Right cardiac atrium (tissue), 5 donors: ENCODE data around the gene TP73. TPM values are rescaled to one million over a fixed set of nuclear protein-coding genes. Genes with fewer than 3 reads are reported as not detected.

Source experiments
- ATAC-seq, 2 donors: fragments of 200-7000 bp; cut with Tn5 transposase; one replicate each; pipeline versions ENCODE4 v1.8.0 to v1.9.1; 2020; ENCODE audit warnings: moderate library complexity in 2 of 2, mild to moderate bottlenecking in 1 of 2
- DNase-seq, 3 donors: peaks; one replicate each; pipeline ENCODE4 v3.0.0-alpha.2; 2020
- H3K27ac ChIP-seq: one replicate; pipeline ENCODE4 v1.5.1; 2013; ENCODE audit warnings: mild to moderate bottlenecking, low read length, control low read depth, moderate library complexity
- H3K27me3 ChIP-seq: one replicate; pipeline ENCODE4 v1.6.1; 2013; ENCODE audit not compliant: control insufficient read depth, insufficient read depth
- H3K4me1 ChIP-seq: one replicate; pipeline ENCODE4 v1.6.1; 2013; ENCODE audit warnings: low read length; ENCODE audit not compliant: control insufficient read depth, insufficient read depth
- H3K4me3 ChIP-seq: one replicate; pipeline ENCODE4 v1.5.1; 2013; ENCODE audit warnings: low read length, control low read depth
- H3K9me3 ChIP-seq: one replicate; pipeline ENCODE4 v1.6.1; 2013; ENCODE audit warnings: low read length; ENCODE audit not compliant: control insufficient read depth
- WGBS: extraction: QIAGEN DNeasy Blood & Tissue Kit; methylation state at CpG from one replicate; pipeline ENCODE4 v1.1.7; 2013; 5-methylcytosine and 5-hydroxymethylcytosine counted together
- intact Hi-C, 4 donors: fragments of 100-400 bp; cut with DNase I; formaldehyde crosslinking; loops; one replicate each; pipeline versions ENCODE4 v1.11.0 to v1.14.0; 2022 to 2023
- polyA plus RNA-seq: library from polyadenylated mRNA; stranded (reverse); fragments of 200-250 nt; gene quantifications from one replicate; pipeline ENCODE4 v1.2.3, GENCODE V29; 2013
- total RNA-seq, 4 donors: library from RNA; stranded (reverse); fragmentation: NEBNext Ultra II Directional; extraction: Animal tissue kit (Norgen Biotek cat#: 25700); gene quantifications; one replicate each; pipeline ENCODE4 v1.2.1, GENCODE V29; 2021
- donor health status: healthy with polysubstance abuse.
- donor health status: DM: no; HTN: yes; CAD: no.
- donor health status: DM: no; HTN: no; CAD: no.
- donor health status: DM: no; HTN: yes; CAD: no; lungs with severe emphysema.
- donor health status: DM: yes; HTN: yes; CAD: no.

Gene TP73
- total and polyA plus RNA-seq, 5 donors: 0.07 to 0.18 TPM; not detected in 3

DNA sequence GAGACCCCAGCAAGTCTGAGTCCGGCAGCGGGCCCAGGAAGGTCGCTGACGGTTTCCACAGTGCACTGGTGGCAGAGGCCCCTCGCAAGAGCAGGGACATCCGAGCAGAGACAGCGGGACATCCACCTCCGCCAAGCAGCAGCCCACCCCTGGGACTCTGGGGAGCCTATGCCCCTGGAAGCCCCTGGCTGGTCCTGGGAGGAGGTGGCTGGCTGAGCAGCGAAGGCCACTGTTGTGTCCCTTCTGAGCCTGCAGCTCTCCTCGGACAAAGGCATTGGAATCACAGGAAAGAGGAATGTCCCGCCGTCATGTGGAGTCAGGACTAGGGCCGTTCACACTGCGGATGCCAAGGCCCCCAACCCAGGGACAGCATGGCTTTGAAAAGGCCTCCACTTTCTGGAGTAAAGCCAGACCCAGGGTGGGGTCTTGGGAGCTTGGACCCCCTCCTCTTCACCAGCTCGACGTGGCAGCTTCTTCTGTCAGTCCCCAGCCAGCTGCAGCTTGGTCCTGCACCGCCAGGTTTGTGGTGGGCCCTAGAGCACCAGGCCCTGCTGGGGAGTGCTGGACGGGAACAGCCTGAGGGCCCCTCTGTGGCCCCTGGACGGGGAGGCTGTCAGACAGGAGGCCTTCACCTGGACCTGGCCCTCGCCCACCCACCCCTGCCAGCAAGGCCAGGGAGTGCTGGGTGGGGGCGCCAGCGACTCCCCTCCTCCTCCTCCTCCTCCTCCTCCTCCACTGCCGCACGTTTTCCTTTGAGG is 42.4 kb upstream of the TP73 start:
- Histone ChIP-seq H3K9me3 (no peaks in the 10 kb centered on the region), H3K4me3 (no peak overlapping the region), H3K4me1 (no peaks in the 10 kb centered on the region), H3K27ac (no peak overlapping the region), H3K27me3 (no peaks in the 10 kb centered on the region)
- DNase-seq (peak in 1 of 3 donors; percentile 40), ATAC-seq (no peak)
- 69% methylated on average over 24 of the region's 24 CpGs for WGBS
- intact Hi-C loops: no loop called here

DNA sequence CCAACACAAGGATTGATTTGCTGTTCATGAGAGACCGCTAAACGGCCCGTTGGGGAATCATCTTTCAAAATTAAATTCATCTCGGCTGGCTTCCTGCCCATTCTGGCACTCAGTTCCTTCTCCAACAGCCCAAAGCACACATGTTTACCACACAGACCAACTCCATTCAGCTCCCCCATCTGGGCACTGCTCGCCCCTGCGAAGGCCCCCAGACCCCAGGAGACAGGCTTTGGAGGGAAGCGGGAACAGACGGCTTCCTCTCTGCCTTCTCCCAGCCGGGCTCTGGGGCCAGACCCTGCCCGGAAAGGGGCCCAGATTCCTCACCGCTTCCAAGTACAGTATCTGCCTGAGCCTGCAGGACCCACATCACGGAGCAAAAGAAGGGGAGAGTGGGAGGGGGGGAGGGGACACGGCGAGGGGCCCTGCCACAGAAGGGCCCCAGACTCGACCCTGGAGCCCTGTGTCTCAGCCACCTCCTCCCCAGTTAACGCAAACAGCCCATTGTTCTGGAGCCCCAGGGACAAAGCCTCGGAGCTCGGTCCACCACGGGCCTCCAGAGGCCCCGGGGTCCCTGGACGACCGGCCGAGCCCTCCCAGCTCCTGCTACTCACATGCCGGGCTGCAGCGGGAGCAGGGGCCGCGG is 41.7 kb upstream of the TP73 start:
- 6% methylated on average over 27 of the region's 27 CpGs for WGBS
- intact Hi-C loops: no loop called here
- Histone ChIP-seq H3K27me3 (no peaks in the 10 kb centered on the region), H3K9me3 (no peaks in the 10 kb centered on the region), H3K4me3 (peak overlapping the region; percentile 43), H3K4me1 (no peaks in the 10 kb centered on the region), H3K27ac (no peak overlapping the region)
- ATAC-seq: no peak
- peak in 1 of 3 donors; percentile 59 for DNase-seq

GRCh38 chr1:3611170-3612019 is 40.9 kb upstream of the TP73 start, which contains the start of gene MEGF6:
MEGF6 (minus strand) TSS chr1:3611508; CDS start chr1:3611268, 240 bp downstream.
- no peaks in the 10 kb centered on the region for H3K9me3 ChIP-seq
- H3K4me1 ChIP-seq: no peaks in the 10 kb centered on the region
- no peak within 1 kb of the TSS for H3K27ac ChIP-seq
- DNase-seq (peak; percentile 81 to 92 (median 87)), ATAC-seq (peak; percentile 72 to 90)
- no peaks in the 10 kb centered on the region for H3K27me3 ChIP-seq
- peak within 1 kb of the TSS; percentile 43 for H3K4me3 ChIP-seq
- 1% methylated on average over 87 of the region's 87 CpGs for WGBS
- intact Hi-C loops: no loop called here

DNA sequence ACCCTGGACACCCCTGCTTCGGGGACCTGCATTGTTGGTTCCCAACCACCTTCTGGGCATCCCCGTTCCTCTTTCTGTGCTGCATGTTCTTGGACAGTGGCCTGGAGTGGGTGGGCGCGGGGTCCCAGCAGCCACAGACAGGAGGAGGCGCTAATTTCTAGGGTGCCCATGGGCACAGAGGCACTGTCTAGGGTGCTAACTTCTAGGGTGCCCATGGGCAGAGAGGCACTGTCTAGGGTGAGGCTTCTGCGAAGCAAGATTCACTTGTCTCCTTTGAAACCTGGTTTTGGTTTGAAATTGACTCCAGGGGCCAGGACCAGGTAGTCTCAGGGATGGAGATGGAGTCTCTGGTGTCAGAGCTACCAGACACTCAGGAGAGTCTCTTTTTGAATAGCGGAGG is 40.2 kb upstream of the TP73 start:
- Histone ChIP-seq H3K9me3 (no peaks in the 10 kb centered on the region), H3K27me3 (no peaks in the 10 kb centered on the region), H3K4me1 (no peaks in the 10 kb centered on the region), H3K4me3 (no peak overlapping the region), H3K27ac (no peak overlapping the region)
- no peak for ATAC-seq
- no peak for DNase-seq
- 72% methylated on average over 7 of the region's 7 CpGs for WGBS
- intact Hi-C loops: no loop called here

DNA sequence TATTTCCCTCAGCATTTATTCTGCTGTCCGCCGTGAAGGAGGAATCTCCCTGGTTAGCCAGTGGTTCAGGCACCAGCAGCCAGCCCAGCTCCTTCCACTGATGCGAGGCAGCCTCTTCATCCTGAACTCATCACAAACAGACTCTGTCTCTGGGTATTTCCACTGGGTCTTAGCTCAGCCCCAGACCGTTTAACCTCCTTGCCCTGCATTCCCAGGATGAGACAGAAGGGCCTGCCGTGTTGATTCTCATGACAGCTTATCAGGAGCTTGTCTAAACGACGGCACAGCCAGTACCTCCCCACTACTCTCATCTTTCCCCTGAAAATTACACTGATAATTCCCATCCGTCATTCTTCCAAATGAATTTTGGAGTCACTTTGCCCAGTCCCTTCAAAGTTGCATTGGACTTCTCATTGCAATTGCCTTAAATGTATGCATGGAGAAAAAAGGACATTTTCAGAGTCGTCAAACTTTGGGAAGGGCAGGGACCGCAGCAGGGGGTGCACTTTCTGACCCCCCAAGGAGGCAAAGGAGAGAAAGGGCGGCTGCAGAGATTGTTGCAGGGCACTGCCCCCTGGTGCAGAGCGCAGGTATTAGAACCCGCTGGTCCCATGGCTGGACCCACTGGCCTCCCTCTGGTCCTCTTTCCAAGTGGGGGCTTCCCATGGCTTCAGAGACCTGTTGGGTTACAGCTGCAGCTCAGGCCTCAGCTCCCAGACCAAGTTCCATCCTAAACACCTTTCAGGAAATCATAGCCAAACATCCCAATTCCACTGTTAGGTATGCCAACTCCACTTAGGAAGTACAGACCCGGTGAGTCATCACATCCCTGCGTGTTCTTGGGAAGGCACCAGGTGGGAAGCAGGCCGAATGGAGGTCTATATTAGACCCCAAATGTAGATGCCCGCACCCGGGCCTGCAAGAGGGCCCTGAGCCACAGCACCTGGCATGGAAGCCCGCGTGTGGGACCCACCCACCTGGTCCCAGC is 37.3 kb upstream of the TP73 start:
- Histone ChIP-seq H3K27me3 (no peaks in the 10 kb centered on the region), H3K4me3 (no peak overlapping the region), H3K4me1 (no peaks in the 10 kb centered on the region), H3K9me3 (no peaks in the 10 kb centered on the region), H3K27ac (no peak overlapping the region)
- intact Hi-C loops: loop anchor here in 3 of 4 donors (2.0 to 5.0 kb wide), 2 partner anchors 48 kb away; no protein-coding TSS in a partner anchor
- WGBS: 55% methylated on average over 20 of the region's 20 CpGs
- ATAC-seq (no peak), DNase-seq (peak in 1 of 3 donors; percentile 64)

GRCh38 chr1:3616861-3617260 is 35.5 kb upstream of the TP73 start:
- Histone ChIP-seq H3K27me3 (no peaks in the 10 kb centered on the region), H3K4me3 (no peak overlapping the region), H3K9me3 (no peaks in the 10 kb centered on the region), H3K4me1 (no peaks in the 10 kb centered on the region), H3K27ac (no peak overlapping the region)
- ATAC-seq (no peak), DNase-seq (peak in 1 of 3 donors; percentile 42)
- intact Hi-C loops: loop anchor here in 3 of 4 donors (2.0 to 5.0 kb wide), 2 partner anchors 50 to 52 kb away; no protein-coding TSS in a partner anchor
- 71% methylated on average over 9 of the region's 9 CpGs for WGBS

- DNase-seq (peak in 2 of 3 donors; percentile 48 to 50), ATAC-seq (no peak)
- intact Hi-C loops: loop anchor here (2.0 to 5.0 kb wide), 4 partner anchors 51 to 127 kb away; no protein-coding TSS in a partner anchor
- H3K27me3 ChIP-seq: no peaks in the 10 kb centered on the region
- 84% methylated on average over 18 of the region's 18 CpGs for WGBS
- no peaks in the 10 kb centered on the region for H3K9me3 ChIP-seq
- H3K4me1 ChIP-seq: no peaks in the 10 kb centered on the region
- no peak overlapping the region for H3K27ac ChIP-seq
- H3K4me3 ChIP-seq: no peak overlapping the region
Measured at GRCh38 chr1:3617806-3618345, 34.4 kb upstream of the TP73 start.

DNA sequence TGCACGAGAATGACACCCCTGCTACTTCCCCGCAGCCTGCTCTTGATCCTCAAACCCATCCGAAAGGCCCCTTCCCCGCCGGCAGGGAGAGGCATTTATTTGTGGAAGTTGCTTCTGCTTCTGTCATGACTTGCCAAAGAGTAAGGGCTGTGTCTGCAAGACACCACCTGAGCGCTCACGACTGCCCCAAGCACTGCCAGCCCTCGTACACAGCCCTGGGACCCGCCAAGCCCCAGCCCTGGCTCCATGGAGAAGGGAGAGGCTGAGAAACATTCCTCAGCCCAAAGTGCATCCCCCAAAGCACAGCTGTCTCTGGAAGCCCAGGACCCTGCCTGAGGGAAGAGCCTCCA is 33.8 kb upstream of the TP73 start:
- WGBS: 75% methylated on average over 9 of the region's 9 CpGs
- peak in 1 of 3 donors; percentile 35 for DNase-seq
- H3K4me1 ChIP-seq: peaks cover 2% of the 10 kb centered on the region
- no peak overlapping the region for H3K4me3 ChIP-seq
- no peak overlapping the region for H3K27ac ChIP-seq
- ATAC-seq: peak in 1 of 2 donors; percentile 6
- H3K9me3 ChIP-seq: no peaks in the 10 kb centered on the region
- no peaks in the 10 kb centered on the region for H3K27me3 ChIP-seq
- intact Hi-C loops: loop anchor here (2.0 to 5.0 kb wide), 3 partner anchors 51 to 128 kb away; no protein-coding TSS in a partner anchor

DNA sequence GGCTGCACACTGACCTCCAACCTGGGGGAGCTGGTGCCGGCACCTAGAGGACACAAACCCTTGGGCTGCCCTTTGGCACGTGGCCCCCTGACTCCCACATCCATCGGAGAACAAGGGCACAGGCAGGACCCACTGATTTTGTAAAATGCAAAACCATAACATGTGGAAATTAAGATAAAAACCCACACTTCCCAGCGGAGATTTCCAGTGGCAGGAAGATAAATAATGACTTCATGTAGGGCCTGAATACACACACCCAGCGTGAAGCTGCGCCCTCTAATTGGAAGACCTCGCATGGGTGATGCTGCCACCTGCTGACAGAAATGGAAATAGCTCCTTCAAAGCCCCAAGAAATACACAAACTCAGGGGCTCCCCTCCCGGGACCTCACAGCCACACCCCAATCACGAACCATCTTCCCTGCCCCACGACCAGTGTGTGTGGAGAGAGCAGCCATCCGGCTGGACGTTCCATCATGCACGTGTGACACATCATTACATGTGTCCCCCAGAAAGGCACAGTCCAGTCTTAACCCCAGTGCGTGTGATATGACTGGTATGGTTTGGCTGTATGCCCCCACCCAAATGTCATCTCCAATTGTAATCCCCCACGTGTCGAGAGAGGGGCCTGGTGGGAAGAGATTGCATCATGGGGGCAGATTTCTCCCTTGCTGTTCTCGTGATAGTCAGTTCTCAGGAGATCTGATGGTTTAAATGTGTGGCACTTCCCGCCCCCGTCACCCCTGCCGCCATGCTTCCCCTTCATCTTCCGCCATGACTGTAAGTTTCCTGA is 33.2 kb upstream of the TP73 start:
- DNase-seq (peak in 2 of 3 donors; percentile 65 to 85), ATAC-seq (peak; percentile 71 to 75)
- Histone ChIP-seq H3K27ac (no peak overlapping the region), H3K9me3 (no peaks in the 10 kb centered on the region), H3K4me3 (no peak overlapping the region), H3K27me3 (no peaks in the 10 kb centered on the region), H3K4me1 (peaks cover 5% of the 10 kb centered on the region)
- intact Hi-C loops: loop anchor here (2.0 to 5.0 kb wide), 3 partner anchors 52 to 128 kb away; no protein-coding TSS in a partner anchor
- WGBS: 16% methylated on average over 21 of the region's 21 CpGs
